NCI-H128 (cell line): ENCODE measurements around the gene PRPF6.

ENCODE experiments used
- DNase-seq: peaks from one replicate; lab custom pipeline; 2025; ENCODE audit not compliant: unreplicated experiment; lab: John Stamatoyannopoulos, UW

The PRPF6 gene

GRCh38 chr20:63980806-63981728, at the start of gene PRPF6:
Gene PRPF6 (plus strand): TSS chr20:63981132. CDS start chr20:63981246, 114 bp downstream.
- peak; percentile 92 for DNase-seq

GRCh38 chr20:63931735-63932134, 49.2 kb upstream of the PRPF6 start:
- no peak for DNase-seq

GRCh38 chr20:63932606-63933160, 48.2 kb upstream of the PRPF6 start:
- DNase-seq, result no peak

DNA sequence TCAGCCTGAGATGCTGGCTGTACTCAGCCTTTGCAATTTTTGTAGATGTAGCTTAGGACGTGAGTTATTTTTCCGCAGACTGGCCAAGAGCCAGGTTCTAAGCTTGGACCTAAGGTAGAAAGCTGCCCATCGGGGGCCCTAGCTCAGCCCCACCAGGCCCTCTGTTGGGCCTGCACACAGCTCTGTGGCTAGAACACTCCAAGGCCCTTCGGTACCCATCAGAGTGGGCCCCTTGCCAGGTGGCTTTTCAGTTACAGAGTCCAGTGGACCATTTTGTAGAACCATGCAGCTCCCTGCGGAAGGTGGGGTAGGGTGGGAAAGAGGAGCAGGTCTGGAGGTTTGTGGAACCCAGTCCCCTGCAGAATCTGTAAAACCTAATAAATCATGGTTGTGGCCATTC, 47.3 kb upstream of the PRPF6 start:
- DNase-seq, result no peak

- no peak for DNase-seq
Measured at GRCh38 chr20:63934271-63935068, 46.5 kb upstream of the PRPF6 start.

GRCh38 chr20:63935447-63935846, 45.5 kb upstream of the PRPF6 start:
- DNase-seq, result no peak

DNA sequence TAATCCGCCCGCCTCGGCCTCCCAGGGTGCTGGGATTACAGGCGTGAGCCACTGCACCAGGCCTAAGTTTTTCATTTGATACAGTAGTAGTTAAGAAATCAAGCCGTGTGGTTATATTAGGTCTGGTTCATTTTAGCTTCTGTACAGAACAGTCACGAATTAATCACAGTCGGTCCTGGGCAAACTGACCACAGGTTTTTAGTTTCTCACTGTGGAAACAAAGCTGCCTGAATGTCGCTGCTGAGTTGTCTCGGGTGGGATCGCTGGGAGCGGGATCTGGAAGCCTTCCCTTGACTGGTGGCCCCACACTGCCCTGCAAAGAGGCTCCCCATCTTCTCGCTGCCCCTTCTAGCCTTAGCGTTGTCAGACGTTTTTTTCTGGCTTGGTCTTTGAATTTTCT, 43.3 kb upstream of the PRPF6 start:
- no peak for DNase-seq

DNA sequence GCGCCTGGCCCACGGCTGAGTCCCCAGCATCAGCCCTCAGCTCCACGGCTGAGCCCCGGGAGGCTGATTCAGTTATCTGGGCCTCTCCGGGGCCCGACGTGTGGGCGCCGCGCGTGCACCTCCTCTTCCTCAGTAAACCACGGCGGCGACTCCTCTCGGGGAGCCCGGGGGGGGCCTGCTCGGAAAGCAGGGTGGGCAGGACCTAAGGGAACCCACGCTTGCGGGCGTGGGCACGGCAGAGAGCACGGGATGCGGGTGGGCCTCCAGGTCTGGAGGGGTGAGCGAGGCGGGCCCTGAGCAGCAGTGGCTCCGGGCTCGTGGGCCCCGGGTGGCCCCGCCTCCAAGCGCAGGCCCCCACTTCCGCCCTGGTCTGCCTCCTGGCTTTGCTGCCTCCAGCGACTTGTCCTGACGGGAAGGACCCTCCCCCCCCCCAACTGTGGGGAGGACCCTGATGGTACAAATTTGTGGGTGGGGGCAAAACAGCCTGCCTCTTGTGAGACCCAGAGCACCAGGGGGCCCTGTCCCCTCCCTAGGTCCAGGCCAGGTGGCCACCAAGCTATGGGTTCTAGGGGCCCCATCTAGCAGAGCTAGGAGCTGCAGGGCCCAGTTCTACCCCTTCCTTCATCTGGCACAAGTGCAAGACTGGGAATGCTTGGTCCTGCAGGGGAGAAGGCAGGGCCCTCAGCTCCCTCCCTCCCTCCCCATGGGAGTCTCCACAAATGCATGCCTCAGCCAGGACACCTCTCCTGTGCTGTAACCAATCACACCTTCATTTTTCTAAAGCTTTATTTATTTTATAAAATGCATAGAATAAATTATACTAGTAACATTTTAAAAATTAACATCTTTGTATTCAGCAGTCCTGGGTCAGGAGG, 41.6 kb upstream of the PRPF6 start:
- no peak for DNase-seq

DNA sequence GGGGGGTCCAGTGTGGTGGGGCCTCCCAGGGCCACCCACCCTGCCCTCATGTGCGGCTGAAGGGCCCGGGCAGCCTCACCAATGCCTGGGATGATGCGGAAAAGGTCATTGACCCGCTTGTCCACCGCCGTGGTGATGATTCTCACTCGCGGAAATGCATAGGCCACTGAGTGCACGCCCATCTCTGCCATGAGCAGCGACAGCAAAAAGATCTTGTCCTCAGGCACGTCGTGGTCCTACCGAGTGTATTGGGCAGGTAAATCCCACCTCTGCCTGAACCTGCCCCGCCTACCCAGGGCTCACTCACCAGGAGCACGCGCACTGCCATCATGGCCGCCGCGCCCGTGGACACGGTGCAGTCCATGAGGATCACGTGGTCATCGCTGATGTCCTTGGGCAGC, 40.9 kb upstream of the PRPF6 start:
- no peak for DNase-seq

DNA sequence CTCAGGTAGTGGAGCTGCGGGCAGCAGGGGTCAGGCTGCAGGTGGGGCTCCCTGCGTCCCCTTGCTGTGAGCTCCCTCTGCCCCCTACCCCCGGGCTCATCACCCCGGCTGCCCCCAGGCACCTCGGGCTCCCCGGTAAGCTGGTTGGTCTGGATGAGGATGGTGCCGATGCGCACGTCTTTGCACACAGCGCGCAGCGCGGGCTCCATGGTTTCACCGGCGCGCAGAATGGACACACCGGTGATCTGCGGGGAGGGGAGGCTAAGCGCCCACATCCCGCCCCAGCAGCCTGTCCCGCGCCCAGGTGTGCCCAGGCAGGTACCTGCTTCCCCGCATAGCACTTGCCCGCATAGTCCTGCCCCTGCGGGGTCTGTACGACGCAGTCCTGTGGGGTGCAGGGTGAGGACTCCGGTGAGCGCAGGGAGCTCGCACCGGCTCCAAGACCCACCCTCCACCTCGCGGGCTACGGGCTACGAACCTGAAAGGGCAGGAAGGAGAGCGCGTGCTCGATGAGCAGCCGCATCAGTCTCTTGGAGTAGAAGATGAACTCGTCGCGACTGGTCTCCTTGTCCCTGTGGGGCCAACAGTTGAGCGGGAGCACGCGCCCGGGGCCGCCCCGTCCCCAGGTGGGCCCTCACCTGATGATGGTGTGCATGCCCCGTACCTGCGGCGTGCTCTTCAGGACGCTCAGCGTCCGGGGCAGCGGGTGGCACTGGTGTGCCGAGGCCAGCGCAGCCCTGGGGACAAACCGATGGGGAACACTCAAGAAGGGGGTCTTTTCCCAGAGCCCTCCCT, 40.3 kb upstream of the PRPF6 start:
- no peak for DNase-seq

- no peak for DNase-seq
Measured at GRCh38 chr20:63941282-63942081, 39.5 kb upstream of the PRPF6 start.

- no peak for DNase-seq
Measured at GRCh38 chr20:63942250-63942951, 38.5 kb upstream of the PRPF6 start.

DNA sequence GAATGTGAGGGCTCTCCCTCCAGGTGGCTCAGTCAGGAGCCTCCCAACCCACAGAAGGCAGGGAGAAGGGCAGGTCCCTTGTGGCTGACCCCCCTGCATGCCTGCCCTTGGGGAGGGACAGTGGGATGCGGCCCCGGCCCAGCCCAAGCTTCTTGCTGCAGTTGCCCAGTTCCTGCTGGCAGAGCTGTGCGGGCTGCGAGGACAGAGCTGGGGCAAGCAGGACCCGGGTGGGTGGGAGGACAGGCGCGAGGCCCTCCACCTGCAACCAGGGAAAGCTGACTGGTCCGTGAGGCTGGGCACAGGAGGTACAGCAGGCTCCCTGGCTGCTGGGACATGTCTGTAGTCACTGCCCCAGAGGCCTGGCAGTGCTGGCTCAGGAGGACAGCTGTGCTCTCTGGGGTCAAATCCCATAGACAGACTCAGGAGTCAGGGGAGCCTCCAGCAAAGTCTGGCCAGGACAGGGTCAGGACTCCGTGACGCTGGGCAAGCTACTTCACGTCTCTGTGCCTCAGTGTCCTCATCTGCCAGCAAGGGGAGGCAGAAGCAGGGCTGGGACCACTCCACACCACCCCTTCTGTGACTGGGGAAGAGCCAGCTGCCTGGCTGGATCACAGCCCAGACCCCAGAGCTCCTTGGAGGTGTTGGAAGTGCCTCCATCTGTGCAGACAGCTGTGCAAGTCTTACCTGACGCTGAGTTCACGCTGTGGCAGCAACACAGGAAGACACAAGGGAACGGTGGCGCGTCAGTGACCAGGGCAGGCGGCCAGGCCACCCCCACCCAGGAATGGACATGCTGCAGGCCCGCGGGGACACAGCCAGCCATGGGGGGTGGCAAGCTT, 37.7 kb upstream of the PRPF6 start:
- no peak for DNase-seq

- DNase-seq, result no peak
Measured at GRCh38 chr20:63943808-63944077, 37.2 kb upstream of the PRPF6 start.

DNA sequence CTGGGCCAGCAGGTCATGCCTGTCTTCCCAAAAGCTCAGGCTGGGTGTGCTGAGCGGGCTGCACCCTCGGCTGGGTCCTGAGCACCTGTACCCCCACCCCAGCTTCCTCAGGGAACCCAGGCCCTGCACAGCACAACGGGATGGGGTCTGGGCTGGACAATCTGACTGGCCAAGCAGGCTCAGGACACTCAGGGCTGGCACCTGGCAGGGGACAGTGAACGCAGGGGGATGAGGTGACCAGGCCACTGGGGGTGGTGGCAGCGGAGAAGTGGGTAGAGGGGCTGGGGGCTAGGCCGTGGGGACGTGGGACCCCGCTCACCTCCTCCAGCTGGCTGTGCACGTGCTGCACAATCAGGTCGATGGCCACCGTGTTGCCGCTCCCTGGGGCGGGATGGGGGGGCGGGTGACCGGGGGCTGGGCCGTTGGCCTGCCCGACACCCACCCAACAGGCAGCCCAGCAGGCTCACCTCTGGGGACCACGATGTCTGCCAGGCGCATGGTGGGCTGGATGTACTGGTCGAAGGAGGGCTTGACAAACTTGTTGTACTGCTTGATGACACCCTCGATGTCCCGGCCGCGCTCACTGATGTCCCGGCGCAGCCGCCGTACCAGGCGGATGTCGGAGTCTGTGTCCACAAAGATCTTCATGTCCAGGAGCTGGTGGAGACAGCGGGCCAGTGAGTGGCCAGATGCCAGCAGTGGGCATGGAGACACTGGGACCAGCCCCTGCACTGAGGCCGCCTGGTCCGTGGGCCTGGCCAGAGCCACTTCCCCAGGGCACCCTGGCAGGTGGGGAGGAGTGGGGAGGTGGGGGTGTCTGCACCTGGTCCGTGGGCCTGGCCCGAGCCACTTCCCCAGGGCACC, 36.6 kb upstream of the PRPF6 start:
- no peak for DNase-seq

GRCh38 chr20:63945031-63945658, 35.8 kb upstream of the PRPF6 start:
- DNase-seq, result no peak
